Stimulated activated CD4-positive, alpha-beta T cell treated with anti-CD3 and anti-CD28 coated beads, Interleukin-4, amount 100 ng/mL, for 24 hours (primary cell): ENCODE measurements around the gene CSGALNACT2.

Experiments used
- DNase-seq: peaks from one replicate; pipeline ENCODE4 v3.0.0-alpha.2; 2020

CSGALNACT2 gene

DNA sequence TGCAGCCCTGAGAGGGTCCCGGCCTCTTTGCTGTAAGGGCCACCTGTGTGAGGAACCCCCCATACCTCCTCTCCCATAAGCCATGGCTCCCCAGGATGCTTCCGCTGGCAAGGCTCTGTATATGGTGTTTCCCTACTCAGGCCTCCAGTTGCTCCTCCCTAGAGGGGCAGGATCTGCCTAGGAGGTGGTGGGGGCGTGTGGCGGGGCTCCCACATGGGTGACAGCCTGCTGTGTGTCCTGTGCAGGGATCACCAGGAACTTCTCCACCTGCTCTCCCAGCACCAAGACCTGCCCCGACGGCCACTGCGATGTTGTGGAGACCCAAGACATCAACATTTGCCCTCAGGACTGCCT, 25.7 kb upstream of the CSGALNACT2 start:
- DNase-seq = no peak

DNA sequence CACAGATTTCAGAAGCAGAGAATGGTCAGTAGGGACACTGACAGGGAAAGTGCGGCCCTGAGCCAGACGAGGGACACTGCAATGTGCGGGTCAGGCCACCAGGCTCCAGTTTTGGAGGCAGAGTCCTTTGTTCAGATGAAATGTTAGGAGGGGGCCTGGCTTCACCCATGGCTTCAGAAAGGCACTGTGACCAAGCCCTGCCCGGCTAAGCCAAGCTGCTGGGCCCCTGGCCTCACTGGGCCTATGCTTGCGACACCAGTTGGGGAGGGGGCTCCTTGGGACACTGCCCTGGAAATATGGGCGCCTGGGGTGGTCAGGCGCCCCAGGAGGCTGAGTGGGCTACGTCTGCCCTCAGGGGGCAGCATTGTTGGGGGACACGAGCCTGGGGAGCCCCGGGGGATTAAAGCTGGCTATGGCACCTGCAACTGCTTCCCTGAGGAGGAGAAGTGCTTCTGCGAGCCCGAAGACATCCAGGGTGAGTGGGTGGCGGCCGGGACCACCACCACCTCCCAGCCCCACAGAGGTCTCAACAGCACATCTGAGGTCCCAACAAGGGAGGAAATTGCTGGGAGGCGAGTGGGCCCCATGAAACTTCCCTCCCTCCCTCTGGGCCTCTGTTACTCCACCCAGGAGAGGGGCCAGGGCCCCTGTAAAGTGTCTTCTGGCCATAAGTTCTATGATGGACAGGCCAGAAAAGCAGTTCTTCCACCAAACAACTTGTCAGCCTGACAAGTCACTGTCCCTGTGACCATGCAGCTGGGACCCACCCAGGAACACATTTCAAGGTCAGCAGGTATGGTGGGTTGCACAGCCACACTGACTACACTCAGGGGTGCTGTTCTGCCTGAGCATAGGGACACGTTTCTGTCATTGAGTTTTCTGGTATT, 24.8 kb upstream of the CSGALNACT2 start:
- DNase-seq = no peak

DNA sequence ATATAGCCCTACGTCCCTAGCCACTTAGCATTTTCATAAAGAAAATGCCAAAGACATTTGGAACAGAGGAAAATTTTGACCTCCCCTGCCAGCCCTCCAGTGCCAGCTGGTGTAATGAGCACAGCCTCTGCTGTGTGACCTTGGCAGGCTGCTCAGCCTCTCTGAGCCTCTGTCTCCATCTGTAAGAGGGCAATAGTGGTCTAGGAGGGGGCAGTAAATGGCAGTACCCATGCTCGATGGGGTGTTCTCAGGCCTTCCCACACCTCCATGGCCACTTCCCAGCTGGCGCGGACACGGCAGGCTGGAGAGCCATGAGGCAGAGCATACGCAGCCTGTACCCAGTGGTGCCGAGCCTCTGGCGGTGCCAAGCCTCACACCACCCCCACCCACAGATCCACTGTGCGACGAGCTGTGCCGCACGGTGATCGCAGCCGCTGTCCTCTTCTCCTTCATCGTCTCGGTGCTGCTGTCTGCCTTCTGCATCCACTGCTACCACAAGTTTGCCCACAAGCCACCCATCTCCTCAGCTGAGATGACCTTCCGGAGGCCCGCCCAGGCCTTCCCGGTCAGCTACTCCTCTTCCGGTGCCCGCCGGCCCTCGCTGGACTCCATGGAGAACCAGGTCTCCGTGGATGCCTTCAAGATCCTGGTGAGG, 24.0 kb upstream of the CSGALNACT2 start:
- no peak for DNase-seq

DNA sequence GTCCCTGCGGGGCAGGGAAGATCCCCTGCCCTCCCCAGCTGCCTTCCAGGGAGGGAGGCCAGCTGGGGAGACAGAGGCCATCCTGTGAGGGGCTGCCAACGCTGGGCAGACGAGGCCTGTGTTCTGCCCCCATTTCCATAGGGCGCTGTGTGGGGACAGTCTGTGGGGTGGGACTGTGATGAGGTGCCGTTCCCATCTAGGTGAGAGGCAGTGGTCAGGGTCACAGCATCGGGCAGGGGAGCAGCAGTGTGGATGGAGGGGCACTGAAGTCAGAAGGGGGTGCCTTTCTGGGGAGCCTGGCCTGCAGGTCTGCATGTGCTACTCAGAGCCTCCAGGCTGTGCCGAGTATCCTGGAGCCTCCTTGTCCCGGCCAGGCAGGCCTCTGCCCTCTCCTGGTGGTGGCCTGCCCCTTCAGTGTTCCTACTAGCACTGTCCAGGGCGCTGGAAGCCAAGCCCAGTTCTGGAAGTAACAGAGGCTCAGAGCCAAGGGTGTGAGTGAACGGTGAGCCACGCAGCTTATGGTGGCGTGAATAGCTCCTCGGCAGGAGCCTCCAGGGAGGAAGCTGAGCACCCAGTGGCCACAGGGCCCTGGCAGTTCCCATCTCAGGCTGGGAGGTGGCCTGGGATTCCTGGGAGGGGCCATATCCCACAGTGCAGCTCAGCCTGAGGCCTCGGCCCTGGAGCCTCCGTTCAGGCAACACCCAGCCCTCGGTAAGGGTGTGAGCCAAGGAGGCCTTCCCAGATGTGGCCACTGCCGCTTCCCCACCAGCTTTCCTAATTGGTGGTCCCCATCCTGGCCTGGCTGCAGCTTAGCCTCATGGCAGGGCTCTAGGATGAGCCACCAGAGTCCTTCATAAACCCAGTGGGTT, 23.3 kb upstream of the CSGALNACT2 start:
- DNase-seq = no peak

DNA sequence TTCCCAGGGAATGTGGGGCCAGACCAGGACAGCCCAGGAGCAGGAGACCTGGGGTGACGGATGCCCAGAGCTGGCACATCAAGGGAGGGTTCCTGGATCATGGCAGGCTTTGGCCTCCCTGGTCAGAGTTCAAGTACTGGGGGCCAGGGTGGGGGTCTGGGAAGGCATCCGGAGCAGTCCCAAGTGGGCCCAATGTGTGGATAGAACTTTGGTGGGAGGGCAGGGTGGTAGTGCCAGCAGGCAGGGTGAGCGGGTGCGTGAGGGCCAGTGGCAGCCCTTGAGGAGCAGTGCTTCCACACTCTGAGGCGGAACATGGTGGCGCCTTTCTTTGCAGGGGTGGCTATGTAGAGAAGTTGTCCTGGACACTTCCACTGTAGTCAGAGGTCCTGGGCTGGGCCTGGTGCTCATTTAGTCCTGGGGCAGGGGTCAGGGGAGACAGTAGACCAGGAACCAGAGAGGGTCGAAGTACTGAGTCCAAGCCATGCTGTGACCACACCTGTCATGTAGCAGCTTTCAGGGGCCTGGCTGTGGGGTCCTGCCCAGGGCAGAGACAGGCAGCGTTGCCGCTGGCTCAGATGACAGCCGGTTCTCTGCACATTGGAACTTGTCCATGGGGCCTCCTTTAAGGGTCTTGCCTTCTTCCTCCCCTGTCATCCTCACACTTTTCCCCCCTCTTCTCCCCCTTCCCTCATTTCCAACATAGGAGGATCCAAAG, 22.2 kb upstream of the CSGALNACT2 start:
- no peak for DNase-seq

DNA sequence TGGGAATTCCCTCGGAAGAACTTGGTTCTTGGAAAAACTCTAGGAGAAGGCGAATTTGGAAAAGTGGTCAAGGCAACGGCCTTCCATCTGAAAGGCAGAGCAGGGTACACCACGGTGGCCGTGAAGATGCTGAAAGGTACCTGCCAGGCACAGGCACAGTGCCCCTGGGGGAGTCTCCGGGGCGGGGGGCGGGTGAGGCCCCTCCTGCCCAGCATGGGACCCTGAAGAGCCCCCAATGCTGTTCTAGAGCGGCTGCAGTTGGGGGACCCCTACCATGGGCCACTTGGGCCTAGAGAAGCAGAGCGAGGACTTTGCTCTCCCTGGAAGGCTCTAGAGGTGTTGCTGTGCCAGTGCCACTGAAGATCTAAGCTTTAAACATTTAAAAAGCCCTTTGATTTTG, 21.6 kb upstream of the CSGALNACT2 start:
- DNase-seq = no peak

DNA sequence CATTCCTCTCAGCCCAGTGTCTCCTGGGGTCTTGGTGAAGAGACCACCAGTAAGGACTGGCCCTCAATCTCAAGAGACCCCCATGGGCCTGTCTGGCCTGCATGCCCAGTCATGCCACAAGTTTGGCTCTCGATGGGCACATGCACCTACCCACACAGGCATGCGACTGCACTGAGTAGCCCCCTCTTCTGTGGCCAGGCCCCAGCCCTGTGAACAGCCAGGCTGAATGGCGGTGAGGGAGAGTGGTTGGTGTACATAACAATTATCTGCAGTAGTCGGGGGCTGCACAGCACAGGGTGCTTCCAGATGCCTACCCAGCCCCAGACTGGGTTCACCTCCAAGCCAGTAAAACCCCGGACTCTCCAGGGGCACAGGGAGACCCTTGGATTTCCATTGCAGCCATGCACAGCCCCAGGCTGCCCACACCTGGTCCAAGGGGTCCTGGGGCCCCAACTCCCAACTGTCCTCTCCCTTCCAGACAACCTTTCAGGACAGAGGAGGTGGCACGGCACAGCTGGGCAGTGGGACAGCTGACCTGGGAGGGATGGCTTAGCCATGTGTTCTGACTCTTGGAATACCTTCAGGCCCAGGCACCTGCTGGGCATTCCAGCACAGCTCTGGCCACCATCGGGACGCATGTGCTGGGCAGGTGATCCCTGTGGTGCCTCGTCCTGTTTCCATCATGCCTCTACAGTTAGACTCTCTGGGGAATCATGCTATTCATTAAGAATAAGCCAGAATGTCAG, 21.0 kb upstream of the CSGALNACT2 start:
- DNase-seq = no peak

DNA sequence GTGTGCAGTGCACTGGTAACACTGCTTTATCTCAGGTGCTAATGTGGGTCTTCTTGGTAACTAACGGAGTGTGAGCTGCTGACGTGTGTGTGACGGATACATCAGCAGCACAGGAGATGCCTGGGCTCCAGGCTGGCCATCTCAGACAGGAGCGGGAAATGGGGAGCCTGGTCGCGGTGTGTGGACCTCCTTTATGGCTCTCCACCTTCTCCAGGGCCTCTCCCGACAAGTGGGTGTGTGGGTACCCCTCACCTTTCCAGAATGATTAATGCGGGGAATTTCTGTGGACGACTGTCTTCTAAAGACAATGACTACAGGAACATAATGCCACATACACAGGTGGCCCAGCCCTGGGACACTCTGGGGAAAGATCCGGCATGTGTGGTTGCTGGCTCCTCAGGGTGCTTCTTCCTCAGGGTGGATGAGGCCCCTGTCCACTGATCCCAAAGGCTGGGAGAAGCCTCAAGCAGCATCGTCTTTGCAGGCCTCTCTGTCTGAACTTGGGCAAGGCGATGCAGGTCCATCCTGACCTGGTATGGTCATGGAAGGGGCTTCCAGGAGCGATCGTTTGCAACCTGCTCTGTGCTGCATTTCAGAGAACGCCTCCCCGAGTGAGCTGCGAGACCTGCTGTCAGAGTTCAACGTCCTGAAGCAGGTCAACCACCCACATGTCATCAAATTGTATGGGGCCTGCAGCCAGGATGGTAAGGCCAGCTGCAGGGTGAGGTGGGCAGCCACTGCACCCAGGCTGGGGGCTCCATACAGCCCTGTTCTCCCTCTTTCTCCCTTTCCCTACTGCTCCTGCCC, 20.3 kb upstream of the CSGALNACT2 start:
- no peak for DNase-seq

DNA sequence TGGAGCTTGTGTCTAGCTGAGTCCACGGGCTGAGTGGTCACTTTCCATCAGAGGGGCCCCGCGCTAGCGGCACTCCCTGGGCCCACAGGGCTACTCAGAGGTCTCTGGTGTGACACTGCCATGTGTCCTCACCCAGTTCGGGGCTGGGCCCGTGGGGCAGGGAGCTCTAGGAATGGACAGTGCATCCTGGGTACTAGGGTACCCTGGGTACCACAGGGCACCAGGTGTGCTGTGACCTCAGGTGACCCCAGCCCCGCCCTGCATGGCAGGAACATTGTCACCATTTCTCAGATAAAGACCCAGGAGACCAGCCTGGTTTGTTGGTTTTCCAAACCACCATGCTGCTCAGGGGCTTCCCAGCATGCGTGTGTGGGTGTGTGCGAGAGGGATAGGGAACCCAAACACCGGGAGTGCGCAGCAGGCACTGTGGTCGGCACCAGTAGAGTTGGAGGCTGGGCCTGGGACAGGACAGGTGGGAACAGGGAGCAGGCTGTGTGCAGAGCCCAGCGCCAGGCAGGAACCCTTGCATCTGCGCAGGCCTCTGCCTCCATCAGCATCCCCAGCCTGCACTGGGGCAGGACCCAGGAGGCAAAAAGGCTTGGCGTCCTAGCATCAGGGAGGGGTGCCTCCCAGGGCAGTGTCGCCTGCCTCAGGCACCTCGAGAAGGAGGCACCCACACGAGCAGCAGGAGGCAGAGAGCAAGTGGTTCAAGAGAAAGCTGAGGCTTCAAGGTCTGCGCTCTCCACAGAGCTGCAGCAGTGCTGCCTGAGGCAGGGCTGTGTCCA, 19.4 kb upstream of the CSGALNACT2 start:
- no peak for DNase-seq

DNA sequence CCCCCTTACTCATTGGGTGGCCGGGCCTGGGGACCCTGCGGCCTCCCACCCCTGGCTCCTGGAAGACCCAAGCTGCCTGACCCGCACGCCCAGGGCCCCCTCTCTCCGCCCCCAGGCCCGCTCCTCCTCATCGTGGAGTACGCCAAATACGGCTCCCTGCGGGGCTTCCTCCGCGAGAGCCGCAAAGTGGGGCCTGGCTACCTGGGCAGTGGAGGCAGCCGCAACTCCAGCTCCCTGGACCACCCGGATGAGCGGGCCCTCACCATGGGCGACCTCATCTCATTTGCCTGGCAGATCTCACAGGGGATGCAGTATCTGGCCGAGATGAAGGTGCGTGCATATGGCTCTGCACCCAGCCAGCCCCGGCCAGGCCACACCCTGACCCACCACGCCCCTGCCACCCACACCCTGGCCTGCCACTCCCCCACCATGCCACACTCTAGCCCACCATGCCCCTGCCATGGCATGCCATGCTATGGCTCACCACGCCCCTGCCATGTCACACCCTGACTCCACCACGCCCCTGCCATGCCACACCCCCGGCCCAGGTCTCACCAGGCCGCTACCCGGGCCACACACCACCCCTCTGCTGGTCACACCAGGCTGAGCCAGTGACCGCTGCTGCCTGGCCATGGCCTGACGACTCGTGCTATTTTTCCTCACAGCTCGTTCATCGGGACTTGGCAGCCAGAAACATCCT, 18.7 kb upstream of the CSGALNACT2 start:
- no peak for DNase-seq

DNA sequence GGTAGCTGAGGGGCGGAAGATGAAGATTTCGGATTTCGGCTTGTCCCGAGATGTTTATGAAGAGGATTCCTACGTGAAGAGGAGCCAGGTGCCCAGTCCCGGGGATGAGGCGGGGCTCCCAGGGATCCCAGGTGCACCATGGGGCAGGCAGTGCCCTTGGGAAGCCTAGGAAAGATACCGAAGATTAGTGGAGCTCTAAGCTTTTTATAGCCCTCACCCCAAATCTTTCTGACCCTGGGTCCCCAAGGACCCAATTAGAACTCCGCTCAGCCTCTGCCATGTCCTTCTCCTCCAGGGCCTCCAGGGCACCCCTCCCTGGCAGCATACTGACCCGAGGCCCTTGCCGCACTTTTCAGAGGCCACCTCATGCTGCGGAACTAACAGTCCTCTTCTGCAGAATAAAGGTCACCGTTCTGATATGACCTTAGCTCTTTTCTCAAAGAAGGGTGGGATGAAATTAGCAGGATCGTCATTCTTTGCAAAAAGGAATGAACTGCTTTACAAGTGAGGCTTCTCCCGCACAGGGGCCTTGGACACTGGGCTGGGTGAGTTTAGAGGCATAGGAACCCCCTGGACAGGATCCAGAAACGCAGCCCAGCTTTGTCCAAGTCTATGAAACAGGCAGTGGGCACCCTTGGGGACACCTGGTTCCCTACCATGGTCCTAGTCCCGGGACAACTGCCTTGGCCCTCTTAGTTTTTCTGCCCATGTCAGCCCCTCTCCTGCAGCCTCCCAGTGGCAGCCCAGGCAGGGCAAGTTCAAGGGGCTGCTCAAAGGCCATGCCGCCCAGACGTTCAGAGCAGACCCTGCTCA, 17.9 kb upstream of the CSGALNACT2 start:
- DNase-seq = no peak

DNA sequence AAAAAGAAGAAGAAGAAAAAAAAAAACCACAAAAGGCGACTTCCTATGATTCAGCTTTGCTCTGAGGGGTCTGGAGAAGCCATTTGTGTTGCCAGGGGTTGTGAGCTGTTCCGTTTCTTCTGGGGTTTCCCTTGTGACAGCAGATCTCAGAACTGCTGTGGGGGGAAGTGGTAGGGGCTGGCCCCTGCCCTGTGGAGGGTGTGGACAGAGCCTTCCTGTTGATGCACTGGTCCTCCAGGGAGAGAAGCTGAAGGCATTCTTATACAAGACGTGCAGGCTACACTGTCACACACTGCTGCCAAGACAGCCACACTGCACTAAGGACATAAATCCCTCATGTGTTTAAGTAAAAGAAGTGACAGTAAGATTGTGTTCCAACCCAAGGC, 17.3 kb upstream of the CSGALNACT2 start:
- DNase-seq = peak; percentile 57

DNA sequence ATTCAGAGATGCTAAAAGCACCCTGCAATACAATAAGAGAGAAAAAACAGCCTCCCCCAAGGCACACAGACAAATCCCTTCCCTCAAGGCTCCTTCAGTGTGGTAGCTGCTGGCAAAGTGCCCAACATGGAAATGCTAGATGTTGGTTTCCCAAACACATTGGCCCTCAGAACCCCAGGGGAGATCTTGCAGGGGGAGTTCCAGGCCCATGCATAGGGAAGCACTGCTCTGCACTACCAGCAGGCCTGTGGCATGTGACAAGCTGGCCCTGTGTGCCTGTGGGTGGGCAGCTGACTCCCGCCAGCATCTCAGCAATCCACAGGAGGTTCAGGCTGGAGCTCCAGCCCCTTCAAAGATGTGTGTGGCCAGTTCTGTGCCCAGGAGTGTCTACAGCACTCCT, 16.8 kb upstream of the CSGALNACT2 start:
- DNase-seq = no peak

DNA sequence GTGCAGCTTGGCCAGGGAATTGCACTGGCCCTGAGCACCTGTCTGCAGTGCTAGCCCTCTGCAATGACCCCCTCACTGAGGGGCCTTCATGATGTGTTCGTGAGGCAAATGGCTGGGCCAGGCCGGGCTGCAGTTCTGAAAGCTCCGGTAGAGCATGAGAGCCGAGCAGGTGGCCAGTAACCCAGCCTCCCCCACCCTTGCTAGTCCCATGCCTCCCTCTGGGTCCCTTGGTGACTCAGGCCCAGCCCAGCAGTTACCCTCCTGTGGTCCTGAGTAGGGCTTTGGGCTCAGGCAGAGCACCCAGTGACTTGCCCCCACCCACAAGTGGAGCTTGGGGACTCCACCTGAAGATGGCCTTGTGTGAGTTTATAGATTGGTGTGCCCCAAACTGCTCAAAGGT, 16.1 kb upstream of the CSGALNACT2 start:
- DNase-seq = no peak

DNA sequence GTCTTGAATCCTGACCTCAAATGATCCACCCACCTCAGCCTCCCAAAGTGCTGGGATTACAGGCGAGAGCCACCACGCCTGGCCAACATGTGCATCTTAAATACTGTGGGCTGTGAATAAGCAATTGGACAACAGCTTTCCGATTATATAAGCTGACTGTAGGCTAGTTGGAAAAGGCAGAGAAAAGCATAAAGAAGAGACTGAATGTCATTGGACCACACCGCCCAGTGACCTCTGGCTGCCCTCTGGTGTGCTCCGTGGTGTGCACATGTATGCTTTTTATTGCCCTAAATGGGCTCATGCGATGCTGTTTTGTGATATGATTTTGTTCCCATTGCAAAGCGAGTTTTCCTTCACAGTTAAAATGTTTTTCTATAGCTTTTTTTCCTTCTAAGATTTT, 15.4 kb upstream of the CSGALNACT2 start:
- DNase-seq = no peak

DNA sequence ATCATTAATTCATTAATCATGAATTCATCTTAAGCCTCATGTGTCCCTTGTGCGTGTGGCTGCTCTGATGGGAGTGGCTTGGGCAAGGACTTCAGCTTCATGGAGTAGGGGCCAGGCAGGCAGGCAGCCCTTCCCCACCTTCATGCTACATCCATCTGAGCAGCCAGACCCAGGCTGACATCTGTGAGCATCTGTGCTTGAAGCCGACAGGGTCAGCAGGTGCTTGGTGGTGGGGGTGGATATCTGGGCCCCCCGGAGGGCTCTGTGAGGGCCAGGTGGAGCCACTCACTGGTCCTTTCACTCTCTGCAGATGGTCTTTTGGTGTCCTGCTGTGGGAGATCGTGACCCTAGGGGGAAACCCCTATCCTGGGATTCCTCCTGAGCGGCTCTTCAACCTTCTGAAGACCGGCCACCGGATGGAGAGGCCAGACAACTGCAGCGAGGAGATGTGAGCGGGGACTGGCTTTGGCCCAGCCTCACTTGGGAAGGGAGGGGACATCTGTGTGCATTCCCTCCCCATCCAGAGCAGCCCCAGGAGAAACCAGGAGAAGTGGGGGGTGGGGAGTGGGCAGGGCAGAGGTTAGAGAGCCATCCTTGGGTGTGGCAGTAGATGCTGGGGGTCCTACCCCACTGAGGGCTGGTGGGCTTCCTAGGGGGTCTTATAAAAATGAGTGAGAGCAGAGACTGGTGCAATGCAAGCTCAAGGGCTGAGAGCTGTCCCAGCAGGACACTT, 14.7 kb upstream of the CSGALNACT2 start:
- DNase-seq = no peak

DNA sequence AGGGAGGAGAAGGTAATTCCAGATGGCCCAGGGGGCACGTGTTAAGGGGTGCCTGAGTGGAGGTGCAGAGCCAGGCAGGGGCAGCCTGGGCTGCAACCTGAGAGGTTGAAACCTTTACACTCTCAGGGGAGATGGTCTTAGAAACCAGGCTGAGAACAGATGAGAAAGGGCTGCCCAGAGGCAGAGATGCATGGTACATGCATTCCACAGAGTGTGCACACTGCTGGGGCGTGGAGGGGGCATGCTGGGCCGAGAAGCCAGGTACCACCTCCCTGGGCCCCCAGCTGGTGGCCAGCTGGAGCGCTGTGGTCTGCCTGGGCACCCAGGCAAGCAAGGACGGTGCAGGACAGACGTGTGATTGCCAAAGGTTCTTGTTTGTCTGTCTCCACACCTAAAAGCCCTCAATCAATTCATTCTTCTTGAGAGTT, 14.1 kb upstream of the CSGALNACT2 start:
- no peak for DNase-seq
